Thyroid gland (tissue), 4 donors: ENCODE data around the gene ZBTB7A.

Source experiments
- POLR2A ChIP-seq, 2 donors: fragments of 450-650 bp; IDR thresholded peaks; one replicate each; pipeline ENCODE4 v1.6.1; 2017; ENCODE audit warnings: antibody characterized with exemption in 2 of 2, mild to moderate bottlenecking in 2 of 2, moderate library complexity in 1 of 2
- TF ChIP-seq, protein P1 (sequence below), 6 experiments: fragments of 200-600 bp in 3 of 6; fragments of 450-650 bp in 3 of 6; sonication (generic) in 3 of 6; IDR thresholded peaks; one replicate each; pipeline ENCODE4 v1.5.1; 2016 to 2019; ENCODE audit warnings: antibody characterized with exemption in 6 of 6, mild to moderate bottlenecking in 2 of 6, inconsistent platforms in 1 of 6, moderate library complexity in 1 of 6

DNA sequence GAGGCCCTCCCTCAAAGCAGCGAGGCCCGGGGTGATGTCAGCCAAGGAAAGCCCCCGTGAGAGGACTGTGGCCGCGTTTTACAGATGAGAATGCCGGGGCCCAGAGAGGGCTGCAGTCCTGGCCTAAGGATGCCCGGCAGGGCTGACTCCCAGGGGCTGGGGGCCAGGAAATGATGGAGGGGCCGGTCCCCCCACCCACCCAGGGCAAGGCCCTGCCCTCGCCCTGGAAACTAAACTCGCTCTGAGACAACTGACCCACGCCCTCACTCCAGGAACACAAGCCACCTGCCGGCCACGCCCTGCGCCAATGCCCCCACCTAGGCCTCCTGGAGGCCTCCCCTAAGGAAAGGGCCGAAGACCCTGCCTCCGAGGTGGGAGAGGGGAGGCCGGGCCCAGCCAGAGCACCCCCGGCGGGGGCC lies 7.2 kb downstream of the ZBTB7A start:
- TF ChIP-seq POLR2A (IDR thresholded peaks at IDR 0.05), result no peak
- TF ChIP-seq, protein P1, sequence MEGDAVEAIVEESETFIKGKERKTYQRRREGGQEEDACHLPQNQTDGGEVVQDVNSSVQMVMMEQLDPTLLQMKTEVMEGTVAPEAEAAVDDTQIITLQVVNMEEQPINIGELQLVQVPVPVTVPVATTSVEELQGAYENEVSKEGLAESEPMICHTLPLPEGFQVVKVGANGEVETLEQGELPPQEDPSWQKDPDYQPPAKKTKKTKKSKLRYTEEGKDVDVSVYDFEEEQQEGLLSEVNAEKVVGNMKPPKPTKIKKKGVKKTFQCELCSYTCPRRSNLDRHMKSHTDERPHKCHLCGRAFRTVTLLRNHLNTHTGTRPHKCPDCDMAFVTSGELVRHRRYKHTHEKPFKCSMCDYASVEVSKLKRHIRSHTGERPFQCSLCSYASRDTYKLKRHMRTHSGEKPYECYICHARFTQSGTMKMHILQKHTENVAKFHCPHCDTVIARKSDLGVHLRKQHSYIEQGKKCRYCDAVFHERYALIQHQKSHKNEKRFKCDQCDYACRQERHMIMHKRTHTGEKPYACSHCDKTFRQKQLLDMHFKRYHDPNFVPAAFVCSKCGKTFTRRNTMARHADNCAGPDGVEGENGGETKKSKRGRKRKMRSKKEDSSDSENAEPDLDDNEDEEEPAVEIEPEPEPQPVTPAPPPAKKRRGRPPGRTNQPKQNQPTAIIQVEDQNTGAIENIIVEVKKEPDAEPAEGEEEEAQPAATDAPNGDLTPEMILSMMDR (IDR thresholded peaks at IDR 0.05), result no peak
